KG1 (cell line): Measurements from ENCODE around the gene HELT.
"Not testable (repeated sequence)": the region's sequence is repeated elsewhere in the genome, so short reads cannot be mapped to it uniquely, and the experiment has no call there.

ENCODE experiments used
- DNase-seq: peaks from one replicate; lab custom pipeline; 2025; lab: John Stamatoyannopoulos, UW

HELT gene

GRCh38 chr4:185017964-185018772, at the start of gene HELT:
Gene HELT, plus strand, starts transcription at chr4:185018490. Its CDS starts 439 bp downstream, at chr4:185018929.
- no peak for DNase-seq

GRCh38 chr4:184968784-184969201, 49.5 kb upstream of the HELT start:
- no peak for DNase-seq

- DNase-seq, result no peak
Measured at GRCh38 chr4:184969610-184970009, 48.7 kb upstream of the HELT start.

GRCh38 chr4:184972991-184973390, 45.3 kb upstream of the HELT start:
- DNase-seq, result no peak

GRCh38 chr4:184976348-184976747, 41.9 kb upstream of the HELT start:
- not testable (repeated sequence) for DNase-seq

- no peak for DNase-seq
Measured at GRCh38 chr4:184977747-184978146, 40.5 kb upstream of the HELT start.

- no peak for DNase-seq
Measured at GRCh38 chr4:184978211-184978610, 40.1 kb upstream of the HELT start.

GRCh38 chr4:184979461-184980124, 38.7 kb upstream of the HELT start:
- no peak for DNase-seq

GRCh38 chr4:184980261-184980660, 38.0 kb upstream of the HELT start:
- no peak for DNase-seq

- DNase-seq, result no peak
Measured at GRCh38 chr4:184983672-184984356, 34.5 kb upstream of the HELT start.

- no peak for DNase-seq
Measured at GRCh38 chr4:184987493-184988031, 30.7 kb upstream of the HELT start.

GRCh38 chr4:184988611-184989010, 29.7 kb upstream of the HELT start:
- no peak for DNase-seq

- DNase-seq, result not testable (repeated sequence)
Measured at GRCh38 chr4:184989283-184989682, 29.0 kb upstream of the HELT start.

- not testable (repeated sequence) for DNase-seq
Measured at GRCh38 chr4:184990131-184990530, 28.2 kb upstream of the HELT start.

- no peak for DNase-seq
Measured at GRCh38 chr4:184991860-184992259, 26.4 kb upstream of the HELT start.

- DNase-seq, result no peak
Measured at GRCh38 chr4:184992422-184992821, 25.9 kb upstream of the HELT start.

GRCh38 chr4:184993247-184993646, 25.0 kb upstream of the HELT start:
- DNase-seq, result no peak

- DNase-seq, result no peak
Measured at GRCh38 chr4:184994010-184994622, 24.2 kb upstream of the HELT start.

- DNase-seq, result no peak
Measured at GRCh38 chr4:184994623-184995010, 23.7 kb upstream of the HELT start.

- DNase-seq, result not testable (repeated sequence)
Measured at GRCh38 chr4:184997656-184998055, 20.6 kb upstream of the HELT start.

- DNase-seq, result no peak
Measured at GRCh38 chr4:185002784-185003183, 15.5 kb upstream of the HELT start.
